GM04504 (cell line): ENCODE results near the gene CCL19.

Experiments used
- DNase-seq: peaks from one replicate; pipeline ENCODE4 v3.0.0-alpha.2; 2012; ENCODE audit warnings: low read depth

CCL19 gene

DNA sequence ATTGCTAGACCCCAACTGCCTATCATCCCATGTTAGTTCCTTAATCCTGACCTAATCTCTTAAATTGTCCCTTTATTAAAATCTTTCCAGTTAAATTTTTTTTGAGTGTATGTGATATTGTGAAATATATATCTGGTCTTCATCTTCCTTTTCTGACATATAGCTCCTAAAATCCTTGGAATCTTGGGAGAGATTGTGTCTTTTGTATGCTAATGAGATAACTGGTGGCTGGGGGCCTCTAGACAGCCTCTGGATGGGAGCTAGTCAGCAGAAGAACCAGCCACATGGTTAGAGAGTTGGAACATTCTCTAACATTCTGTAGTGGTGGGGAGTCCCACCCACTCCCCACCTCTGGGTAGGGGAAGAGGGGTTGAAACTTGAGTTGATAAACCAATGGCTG is 3.7 kb upstream of the CCL19 start:
- no peak for DNase-seq

DNA sequence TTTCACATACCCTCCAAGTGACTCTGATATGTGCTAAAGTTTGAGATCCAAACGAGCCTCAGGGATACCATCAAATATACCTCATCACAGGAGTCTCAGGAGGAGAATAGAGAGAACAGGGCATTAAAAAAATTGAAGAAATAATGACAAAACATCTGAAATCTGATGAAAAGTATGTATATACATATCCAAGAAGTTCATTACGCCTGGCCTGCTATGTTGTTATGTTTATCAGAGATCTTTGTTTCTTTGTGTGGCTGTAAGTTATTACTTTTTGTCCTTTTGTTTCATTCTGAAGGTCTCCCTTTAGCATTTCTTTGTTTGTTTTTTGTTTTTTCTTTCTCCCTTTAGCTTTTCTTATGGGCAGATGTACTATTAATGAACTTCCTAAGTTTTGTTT is 2.5 kb upstream of the CCL19 start:
- DNase-seq = no peak

DNA sequence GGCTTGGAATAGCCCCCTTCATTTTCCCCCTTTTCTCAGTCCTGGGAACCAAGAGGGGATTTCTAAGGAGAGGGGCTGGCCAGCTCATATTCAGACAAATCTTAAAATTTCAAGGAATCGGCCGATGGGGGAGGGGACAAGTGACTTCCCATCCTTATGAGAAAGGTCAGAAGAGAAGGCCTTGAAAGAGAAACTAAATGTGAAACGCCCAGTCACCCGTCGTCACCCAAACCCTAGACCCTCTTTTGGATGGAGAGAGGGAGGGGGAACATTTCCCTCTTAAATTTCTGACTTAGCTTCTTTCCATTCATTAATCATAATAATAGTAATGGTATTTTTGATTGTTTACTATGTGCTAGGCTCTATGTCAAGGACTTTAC is 850 bp upstream of the CCL19 start:
- no peak for DNase-seq

DNA sequence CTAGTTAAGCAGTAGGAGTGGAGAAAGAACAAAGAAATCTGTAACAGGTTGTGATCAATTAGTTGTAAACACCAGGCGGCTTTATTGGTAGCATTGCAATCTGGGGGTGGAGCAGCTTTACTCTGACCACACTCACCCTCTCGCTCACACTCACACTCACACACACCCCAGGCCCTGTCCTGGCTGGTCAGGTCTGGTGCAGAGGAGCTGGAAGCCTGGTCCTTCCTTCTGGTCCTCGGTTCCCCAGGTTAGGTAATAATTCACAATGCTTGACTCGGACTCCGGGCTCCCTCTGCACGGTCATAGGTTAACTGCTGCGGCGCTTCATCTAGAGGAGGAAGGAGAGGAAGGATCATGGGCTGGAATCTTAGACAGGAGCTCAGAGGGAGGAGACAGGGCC is 1.6 kb downstream of the CCL19 start:
- DNase-seq = no peak

DNA sequence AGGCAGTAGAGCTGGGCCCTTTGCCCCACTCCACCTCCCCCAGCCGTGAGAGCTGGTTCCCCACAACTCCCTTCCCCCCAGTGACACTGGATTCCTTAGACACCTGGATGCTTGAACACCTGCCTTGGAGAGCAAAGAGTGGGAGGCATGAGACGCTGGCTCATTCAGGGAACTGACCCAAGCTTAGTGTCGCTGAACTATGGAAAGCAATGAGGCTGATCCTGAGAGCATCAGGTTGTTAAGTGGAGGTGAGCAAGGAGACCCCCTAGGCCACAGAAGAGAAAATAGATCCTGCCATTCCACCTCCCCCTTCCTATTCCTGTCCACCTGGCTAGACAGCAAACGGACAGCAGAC is 2.0 kb downstream of the CCL19 start:
- DNase-seq = no peak

DNA sequence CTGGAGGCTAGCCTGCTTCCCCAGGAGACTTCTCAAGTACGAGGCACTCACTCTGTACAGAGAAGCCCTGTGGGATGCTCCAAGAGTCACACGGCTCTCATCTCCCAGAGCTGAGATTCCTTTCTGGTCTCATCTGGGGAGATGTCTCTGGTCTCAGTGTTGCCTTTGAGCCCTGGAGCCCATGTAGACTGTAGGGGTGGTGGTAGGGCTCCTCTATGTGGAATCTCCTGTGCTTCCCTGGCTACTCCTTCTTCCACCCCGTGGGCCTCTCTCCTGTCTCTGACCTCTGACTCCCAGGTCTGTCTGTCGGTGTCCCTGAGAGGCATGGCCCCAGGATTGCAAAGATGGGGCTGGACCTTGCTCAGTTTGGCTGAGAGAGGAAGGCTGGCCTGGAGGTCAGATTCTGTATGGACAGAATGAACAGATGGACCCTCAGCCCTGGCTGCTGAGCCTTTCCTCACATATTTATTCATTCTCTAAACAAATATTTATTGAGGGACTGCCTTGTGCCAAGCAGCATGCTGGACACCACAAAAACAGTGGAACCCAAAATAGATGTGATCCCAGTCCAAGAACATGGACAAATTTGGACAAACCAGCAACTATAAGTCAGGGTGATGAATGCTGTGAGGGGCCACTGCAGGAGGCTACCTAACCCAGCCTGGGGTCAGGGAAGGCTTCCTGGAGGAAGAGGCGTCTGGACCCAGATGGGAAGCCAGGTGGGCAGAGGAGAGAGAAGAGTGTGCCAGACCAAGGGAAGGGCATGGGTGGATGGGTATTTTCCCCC is 2.6 kb downstream of the CCL19 start:
- no peak for DNase-seq

DNA sequence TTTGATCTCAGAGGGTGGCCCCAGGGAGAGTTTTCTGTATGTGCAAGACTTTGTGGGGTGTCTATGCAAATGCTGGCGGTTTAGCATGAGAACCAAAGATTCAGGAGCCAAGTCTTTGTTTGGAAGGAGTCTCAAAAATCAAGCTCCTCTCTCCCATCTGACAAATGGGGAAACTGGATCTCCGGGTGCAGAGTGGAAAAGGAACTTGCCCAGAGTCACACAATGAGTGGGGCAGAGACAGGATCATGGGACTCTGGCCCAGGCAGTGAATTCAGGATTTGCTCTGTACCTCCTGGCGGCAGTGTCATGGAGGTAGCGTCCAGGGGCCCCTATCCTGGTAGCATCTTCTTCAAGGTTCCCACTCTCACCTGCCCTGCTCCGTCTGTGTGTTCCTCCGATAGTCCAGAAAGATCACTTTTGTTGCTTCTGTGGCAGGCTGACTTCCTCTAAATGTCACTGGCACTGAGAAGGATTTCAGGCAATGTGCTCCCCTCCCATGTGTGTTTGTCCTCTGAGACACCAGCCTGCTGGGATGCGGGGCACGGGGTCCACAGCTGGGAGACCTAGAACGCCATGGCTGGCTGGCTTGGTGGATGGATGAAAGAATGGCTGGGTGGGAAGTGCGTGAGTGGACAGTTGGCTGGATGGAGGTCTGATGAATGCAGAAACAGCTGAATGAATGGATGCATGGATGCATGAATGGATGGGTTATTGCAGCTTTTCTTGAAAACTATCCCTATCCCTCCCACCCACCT is 3.6 kb downstream of the CCL19 start:
- no peak for DNase-seq

DNA sequence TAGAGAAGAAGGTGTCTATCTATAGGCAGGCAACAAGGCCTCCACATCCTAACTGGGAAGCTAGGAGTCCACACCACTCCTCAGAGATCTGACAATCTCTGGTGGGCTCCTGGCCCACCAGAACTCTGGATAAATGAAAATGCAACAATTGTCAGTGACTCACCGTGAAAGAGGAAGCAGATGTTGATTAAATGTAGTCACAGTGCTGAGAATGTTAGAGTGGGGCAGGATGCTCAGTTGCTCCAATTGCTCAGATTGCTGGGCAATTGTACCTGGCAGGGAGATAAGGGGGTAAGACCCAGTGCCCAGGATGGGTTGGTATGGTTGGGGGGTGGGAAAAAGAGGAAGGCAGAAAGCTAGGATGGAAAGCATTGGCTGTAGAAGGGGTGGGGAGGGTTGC is 4.3 kb downstream of the CCL19 start:
- DNase-seq = no peak

DNA sequence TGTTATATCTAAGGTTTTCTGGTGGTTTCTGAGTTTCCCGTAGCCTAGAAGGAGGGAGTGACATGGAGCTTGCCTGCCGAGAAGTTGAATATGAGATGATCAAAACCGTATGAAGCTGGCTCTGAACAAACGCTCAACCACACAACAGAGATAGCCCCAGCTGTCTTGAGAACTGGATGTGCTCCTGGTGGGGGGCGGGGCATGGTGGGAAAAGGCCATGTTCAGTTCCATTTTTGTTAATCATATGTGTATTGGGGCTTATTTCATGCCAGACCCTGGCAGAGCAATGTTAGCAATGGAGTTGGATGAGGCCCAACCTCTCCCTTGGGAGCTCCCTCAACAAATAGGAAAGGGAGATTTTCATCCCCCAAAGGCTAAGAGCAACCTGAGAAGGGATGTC is 4.8 kb downstream of the CCL19 start:
- no peak for DNase-seq

DNA sequence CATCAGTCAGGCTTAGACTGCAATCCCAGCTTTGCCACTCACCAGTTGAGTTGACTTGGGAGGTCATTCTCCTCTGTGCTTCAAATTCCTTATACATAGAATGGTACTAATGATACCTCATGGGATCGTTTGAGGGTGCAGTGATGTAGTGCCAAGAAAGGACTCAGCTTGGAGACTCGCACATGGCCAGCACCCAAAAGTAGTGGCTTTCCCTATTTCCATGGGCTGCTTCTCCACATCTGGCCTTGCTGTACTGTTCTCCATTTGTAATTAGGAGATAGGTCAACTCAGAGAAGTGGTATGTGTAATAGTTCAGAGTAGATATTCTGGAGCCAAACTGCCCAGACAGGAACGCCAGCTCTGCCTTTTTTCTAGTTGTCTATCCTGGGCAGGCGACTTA is 5.5 kb downstream of the CCL19 start:
- peak; percentile 43 for DNase-seq

DNA sequence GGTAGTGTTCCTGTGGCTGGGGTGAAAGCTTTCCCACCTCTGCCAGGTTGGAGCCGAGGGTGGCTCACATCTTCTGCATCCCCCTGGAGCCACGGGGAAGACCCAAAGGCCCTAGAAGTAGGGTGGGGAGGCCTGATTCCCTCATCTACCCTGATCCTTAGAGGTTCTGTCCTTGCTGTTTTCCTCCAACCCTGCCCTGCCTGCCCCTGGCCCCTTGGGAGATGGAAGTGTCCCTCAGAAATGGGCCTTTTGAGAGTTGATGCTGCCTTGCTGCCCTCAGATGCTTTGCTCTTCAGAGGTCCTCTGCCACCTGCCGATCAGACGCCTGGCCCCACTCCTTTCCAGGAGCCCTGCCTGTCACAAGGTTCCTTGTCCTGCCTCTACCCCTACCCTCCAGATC is 6.3 kb downstream of the CCL19 start:
- DNase-seq = no peak

DNA sequence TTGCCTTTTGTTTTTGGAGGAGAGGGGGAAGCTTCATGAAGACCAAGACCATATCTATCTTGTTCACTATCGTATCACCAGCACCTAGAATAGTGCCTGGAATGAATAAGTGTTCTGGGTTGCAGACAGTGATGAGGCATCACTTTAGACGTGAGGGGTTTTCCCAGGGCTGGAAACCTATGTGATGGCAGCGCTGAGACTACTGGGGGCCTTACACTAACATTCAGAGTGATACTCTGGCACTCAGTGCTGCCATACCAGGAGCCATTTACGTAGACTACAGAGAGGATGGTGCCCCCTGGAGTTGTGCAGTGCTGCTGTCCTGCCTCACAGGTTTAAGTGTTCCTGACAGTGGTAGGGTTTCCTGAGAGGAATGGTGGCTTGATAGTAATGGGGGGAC is 6.9 kb downstream of the CCL19 start:
- no peak for DNase-seq

DNA sequence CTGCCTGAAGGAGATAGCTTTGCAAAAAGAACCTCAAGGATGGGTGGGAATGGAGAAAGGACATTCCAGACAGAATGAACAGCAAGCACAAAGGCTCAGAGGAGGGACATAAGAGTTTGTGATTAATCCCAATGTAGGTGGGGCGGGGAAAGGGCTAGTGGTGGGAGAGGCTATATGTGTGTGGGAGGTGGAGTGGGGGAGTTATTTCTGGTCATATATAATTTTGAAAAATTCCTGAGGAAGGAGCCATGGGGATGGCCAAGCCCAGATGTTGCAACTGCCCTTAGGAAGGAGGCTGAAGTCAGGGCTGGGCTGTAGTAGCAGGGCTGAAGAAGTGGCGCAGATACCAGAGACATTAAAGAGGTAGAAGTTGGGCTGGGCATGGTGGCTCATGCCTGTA is 15.2 kb downstream of the CCL19 start:
- DNase-seq = no peak

DNA sequence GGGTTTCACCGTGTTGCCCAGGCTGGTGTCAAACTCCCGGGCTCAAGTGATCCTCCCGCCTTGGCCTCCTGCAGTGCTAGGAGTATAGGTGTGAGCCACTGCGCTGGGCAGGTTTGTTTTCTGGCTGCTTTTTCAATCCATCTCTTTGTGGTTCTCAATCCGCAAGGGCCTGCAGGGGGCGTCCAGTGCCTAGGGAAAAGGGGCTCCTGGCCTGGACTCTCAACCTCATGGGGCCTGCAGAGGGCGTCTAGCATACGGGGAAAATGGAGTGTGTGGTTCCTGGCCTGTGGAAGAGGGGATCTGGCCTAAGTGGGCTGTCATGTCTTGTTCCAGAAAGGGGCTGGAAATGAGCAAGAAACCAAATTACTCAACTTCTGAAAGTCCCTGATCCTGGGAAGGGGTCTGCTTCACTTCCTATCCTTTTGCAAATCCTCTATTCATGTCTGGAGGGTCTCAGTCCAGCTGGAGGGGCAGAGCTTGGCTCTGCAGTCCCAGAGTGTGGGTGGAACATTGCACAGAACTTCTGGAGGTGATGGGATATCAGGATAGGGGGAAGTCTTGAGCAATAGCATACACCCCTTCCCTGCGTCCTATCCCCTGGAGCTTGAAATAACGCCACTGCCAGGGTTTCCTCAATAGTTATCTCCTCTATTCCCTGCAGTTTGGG is 15.9 kb downstream of the CCL19 start:
- no peak for DNase-seq

DNA sequence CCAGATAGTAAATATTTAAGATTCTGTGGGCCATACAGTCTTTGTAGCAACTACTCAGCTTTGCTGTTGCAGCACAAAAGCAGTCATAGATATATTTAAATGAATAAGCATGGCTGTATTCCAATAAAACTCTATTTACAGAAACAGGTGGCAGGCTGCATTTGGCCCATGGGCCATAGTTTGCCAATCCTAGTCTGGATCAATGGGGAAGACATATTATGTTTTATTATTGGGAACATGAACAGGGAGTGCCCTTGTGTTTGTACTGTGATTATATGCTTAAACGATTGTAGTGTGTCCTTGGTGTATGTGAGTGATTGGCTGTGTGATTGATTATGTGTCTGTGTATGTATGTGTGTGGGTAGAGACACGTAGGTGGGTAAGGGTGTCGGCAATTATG is 16.6 kb downstream of the CCL19 start:
- DNase-seq = no peak

DNA sequence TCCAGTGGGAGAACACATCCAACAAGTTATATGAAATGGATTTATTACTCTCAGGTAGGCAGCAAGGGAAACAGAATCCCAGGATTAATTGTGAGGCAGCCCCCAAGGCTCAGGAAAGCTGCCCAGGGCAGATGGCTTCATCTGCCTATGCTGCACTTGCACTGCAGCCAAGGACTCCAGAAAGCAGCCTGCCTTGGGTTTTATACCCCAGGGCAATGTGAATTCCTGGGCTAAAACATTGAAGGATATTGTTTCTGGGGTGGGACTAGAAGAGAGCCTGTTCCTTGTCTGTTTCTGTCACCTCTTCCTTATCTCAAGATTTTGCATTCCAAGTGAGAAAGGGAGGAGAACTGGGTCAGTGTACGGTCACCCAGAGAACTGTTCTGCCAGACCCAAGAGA is 19.8 kb downstream of the CCL19 start:
- no peak for DNase-seq

DNA sequence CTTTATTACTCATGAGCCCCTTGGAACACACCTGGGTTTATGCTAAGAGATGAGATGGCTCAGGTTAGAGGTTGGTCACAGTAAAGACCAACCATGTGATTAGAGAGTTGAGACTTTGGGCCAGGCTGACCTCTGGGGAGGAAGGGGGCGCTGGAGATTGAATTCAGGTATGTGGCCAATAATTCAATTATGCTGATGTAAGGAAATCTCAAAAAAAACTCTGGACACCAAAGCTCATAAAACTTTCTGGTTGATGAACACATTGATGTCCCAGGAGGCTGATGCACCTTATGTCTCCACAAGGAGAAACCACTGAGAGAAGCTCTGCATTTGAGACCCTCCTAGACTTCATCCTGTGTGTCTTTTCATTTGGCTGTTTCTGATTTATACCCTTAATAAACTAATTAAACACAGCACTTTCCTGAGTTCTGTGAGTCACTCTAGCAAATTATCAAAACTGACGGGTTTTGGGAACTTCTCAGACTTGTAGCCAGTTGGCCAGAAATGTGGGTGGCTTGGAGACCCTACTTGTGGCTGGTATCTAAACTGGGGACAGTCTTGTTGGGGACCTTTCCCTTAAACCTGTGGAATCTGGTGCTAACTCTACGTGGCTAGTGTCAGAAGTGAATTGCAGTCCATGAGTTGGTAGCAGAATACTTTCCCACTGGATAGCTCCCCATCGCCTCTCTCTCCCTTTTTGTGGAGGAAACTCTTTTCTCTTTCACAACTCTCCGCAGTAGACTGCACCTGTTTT is 21.1 kb downstream of the CCL19 start:
- no peak for DNase-seq

DNA sequence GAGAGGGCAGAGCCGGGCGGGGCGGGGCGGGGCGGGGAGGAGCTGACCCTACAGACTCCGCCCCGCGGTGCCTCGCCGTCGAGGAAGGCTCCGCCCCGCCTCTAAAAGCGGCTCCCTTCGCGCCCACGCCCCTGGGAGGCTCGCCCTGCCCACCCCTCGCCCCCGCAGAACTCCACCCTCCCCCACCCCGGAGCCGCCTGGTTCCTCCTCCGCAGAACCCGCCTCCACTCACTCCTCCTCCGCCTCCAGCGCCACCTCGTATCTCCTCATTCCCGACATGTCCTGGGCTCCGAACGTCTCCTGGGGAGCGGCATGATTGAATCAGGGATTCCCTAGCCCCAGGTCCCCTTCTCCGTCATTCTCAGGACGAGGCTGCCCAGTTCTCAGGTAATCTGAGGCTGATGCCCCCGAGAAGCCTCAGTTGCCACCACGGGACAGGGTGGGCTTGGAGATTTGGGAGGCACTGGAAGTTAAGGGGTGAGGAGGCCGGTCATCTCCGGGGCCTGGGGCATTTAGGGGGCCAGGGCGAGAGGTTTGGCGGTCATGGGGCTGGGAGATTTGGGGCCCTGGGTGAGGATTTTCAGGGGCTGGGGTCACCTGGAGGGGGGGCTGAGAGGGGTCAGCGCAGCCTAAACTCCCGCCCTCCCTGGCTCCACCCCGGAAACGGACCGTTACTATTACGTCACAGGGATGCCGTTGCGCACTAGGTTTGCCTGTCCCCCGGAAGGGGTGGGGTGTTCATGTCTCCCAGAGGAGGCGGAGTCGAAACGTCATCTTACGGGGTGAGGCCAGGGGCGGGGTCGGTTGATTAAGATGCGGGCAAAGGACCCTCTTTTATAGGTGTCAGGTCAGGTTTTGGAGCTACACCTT is 25.5 kb downstream of the CCL19 start:
- peak; percentile 91 for DNase-seq

DNA sequence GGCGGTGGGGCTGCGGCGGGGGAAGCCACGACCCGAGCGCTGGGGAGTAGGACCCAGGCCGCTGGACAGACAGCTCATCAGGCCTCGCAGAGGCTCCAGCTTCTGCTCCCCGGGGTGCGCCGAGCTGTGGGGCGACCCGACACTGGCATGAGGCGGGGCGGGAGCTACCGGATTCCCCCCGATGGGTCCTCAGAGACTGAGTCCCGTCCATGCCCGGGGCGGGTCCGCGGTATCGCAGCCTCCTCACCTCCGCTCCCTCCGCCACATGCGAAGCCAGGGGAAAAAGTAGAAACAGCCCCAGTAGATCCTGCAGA is 26.1 kb downstream of the CCL19 start:
- DNase-seq = no peak

DNA sequence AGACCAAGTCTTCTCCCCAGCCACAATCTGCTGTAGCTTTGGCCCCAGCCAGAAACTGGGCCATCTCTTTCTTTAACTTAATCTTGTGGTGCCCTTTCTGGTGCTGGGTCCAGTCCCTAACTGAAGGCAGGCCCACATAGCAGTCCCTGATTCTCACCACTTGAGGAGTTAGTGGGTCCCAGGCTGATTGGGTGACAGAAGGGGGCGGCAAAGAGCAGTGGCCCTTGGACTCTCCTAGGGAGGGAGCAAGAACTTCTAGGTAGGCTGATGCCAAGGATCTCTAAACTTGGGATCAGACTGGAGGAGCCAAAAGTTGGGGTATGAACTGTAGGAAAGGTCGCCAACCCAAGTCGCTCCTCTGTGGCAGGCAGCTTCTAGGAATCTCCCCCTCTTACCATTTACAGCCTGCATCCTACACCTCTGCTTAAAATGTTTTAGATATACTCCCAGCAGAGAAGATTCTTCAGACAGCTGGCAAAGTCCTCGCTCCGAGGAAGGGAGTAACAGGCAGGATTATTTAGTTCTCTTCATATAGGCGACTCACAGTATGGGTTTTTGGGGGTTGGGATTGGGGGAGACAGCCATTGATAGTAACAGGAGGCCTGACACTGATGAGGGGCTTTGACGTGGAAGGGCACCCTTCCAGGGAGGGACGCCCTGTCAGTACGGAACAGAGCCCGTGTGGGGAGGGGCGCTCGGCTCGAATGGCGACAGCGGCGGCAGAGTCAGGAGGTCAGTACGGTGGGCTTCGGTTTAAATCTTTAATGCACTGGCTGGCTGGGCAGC is 26.6 kb downstream of the CCL19 start:
- DNase-seq = peak; percentile 63

DNA sequence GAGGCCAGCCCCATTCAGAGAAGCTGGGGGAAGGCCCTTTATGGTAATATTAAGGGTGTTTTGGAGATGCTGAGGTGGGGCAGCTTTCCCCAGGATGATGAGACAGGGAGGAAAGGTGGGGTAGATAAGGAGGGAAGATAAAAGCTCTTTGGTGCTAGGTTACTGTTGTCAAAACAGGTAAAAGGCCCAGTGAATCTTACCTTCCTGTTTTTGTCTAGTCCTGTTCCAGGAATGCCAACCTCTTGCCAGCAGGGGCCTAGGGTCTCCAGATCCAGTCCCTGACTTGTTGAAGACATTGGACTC is 27.8 kb downstream of the CCL19 start:
- no peak for DNase-seq
